Activated CD8-positive, alpha-beta memory T cell treated with anti-CD3 and anti-CD28 coated beads, Interleukin-2, amount 50 U/mL, for 1 hour (primary cell): Measurements from ENCODE around the gene SLC35B4.

Experiments used
- DNase-seq: peaks from one replicate; pipeline ENCODE4 v3.0.0-alpha.2; 2020; ENCODE audit errors: extremely low read depth

Gene SLC35B4

DNA sequence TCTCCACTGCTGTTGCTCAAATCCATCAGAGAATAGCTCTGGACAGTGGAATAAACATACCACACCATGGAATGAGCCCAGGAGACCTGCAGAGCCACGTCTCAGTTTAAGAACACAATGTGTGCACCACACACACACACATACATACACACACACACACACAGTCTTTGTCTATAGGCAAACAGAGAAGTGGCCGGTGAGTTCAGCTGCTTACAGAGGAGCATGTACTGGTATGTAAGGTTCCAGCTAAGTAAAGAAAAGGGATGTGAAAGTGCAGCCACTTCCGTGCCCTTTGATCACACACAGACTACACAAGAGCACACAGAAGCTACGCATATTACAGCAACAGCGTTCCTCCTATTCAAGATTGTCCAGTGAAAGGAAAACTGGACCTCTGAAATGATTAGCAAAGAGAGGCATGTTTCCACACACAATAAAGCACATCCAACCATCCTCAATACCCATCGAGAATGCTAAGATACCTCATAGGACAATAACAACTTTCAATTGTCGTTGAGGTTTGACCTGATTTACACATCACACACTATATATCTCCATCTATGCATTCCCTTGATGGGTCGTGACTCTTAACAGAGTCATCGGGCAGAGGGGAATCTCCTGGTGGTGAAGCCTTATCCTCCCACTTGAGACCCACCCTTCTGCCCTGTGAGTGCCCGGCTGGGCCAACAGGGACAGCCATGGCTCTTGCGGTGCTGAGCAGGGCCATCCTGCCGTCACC, 23.6 kb downstream of the SLC35B4 start:
- DNase-seq, result no peak

GRCh38 chr7:134290286-134290685, 26.4 kb downstream of the SLC35B4 start:
- DNase-seq, result no peak

DNA sequence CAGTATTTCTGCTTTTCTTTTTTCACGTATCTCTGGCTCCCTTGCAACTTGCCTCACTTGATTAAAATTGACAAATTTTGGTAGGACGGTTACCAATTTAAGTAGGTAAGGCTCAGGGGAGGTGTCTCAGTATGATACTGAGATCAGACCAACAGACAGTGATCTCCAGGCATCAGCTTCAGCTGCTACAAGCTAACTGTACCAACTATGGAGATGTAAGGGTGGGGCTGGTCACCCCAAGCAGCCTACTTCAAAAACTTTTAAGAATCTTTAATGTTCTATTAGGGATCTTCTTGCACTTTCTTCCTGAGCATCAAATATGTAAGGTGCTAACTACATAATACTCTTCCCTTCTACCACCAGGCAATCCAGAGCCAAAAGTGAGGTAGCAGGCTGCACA, 26.9 kb downstream of the SLC35B4 start:
- DNase-seq, result no peak

- no peak for DNase-seq
These were observed 27.3 kb downstream of the SLC35B4 start for GRCh38 chr7:134289423-134289822.

DNA sequence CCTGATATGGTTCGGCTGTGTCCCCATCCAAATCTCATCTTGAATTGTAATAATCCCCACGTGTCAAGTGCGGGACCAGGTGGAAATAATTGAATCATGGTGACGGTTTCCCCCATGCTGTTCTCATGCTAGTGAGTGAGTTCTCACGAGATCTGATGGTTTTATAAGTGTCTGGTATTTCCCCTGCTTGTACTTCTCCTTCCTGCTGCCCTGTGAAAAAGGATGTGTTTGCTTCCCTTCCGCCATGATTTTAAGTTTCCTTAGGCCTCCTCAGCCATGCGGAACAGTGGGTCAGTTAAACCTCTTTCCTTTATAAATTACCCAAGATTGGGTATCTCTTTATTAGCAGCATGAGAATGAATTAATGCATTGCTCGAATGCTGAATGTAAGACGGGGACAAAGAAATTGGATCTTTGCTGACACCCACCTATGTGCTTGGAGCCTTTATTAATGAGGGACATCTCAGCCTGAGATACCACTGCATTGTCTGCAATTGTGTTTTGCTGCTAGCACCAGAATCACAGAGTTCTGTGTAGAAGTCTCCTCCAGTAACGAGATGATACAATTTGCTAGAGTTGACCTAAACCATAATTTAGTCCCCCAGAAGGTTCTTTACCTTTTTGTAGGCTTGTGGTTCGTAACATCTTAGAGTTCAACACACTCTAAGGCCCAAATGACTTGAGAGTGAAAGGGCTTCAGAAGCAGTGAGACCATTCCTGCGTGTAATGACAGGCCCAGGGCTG, 28.6 kb downstream of the SLC35B4 start:
- no peak for DNase-seq

DNA sequence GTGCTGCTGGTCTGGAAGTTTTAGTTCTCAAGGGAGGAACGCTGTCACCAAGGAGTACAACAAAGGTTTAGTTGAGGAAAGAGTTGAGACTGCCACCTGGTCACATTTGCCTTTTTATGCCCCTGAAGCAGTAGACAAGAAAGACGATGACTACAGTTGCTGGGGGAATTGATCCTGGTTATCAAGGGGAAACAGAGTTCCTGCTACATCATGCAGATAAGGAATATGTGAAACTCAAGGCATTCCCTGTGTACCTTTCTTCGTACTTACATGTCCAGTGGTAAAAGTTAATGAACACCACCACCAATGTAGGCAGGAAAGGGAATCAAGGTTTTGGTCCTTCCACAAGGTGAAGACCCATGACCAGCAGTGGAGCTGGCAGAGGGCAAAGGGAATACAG, 31.8 kb downstream of the SLC35B4 start:
- no peak for DNase-seq

- DNase-seq, result no peak
These were observed 32.7 kb downstream of the SLC35B4 start for GRCh38 chr7:134284011-134284410.

GRCh38 chr7:134280508-134280907, 36.2 kb downstream of the SLC35B4 start:
- no peak for DNase-seq

DNA sequence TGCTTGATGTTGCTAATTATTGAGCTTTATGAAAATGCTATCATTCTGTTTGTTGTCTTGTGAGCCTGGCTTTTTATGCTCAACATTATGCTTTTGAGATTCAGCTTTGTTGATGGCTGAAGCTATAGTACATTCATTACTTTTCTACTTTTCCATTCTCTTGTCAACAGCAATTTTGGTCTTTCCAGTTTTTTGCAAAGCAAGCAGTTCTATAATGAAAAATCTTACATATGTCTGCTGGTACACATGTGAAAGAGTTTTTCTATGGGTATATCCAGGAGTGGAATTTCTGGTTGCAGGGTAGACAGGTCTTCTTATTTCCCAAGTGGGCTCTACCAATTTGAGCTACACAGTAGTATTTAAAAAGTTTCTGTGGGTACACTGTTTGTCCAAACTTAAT, 36.8 kb downstream of the SLC35B4 start:
- DNase-seq, result no peak

GRCh38 chr7:134279336-134279735, 37.4 kb downstream of the SLC35B4 start:
- DNase-seq, result no peak

GRCh38 chr7:134278502-134279153, 38.1 kb downstream of the SLC35B4 start:
- DNase-seq, result no peak

DNA sequence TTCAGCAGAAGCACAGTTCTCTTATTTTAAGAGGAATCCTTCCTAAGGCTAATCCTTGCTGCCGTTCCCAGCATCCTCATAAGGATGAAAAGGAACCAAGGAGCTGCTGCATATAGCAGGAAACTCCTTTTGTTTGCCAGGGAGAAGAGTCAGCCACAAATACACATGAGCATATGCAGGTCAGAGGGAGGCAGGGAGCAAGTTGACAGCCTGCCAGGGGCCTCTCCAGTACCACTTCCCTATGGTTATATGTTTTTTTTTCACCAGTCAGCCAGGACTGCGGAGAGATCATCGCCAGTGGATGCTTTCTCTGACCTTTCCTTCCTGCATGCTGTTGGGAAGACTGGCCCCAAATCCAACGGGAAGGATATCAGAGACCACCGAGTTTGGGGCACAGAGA, 39.8 kb downstream of the SLC35B4 start:
- no peak for DNase-seq

DNA sequence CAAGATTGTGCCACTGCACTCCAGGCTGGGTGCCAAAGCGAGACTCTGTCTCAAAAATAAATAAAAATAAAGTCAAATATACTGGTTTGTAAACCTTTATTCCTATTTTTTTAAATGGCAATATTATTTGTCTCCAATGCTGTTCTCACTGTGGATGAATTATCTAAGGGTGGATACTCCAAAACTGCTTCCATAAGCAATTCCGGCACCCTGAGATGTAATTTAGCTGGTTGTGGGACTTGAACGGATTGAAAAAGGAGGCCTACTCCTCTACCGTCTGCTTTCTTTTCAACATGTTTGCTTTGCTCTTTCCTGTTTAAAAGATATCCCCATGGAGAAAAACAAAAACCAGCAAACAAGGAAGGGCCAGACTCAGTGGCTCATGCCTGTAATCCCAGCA, 54.4 kb downstream of the SLC35B4 start:
- DNase-seq, result no peak

DNA sequence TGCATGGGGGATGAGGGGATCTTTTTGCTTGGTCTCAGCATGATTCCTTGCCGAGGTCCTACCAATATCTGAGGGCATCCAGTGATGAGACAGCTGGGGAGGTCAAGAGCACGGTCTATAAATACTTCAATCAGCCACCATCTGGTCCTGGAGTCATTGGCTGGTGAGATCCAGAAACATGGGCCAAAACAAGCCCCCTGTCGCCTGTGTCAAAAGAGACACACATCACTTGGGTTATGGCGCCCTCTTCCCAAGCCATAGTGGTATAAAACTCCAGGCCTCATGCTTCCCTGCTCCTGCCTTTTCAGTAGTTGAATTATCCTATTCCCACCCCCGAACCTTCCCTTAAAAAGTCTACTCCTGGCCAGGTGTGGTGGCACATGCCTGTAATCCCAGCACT, 60.9 kb downstream of the SLC35B4 start:
- no peak for DNase-seq

GRCh38 chr7:134254311-134254710, 62.4 kb downstream of the SLC35B4 start:
- no peak for DNase-seq

GRCh38 chr7:134248196-134248595, 68.5 kb downstream of the SLC35B4 start:
- no peak for DNase-seq

GRCh38 chr7:134246761-134247160, 70.0 kb downstream of the SLC35B4 start:
- no peak for DNase-seq

DNA sequence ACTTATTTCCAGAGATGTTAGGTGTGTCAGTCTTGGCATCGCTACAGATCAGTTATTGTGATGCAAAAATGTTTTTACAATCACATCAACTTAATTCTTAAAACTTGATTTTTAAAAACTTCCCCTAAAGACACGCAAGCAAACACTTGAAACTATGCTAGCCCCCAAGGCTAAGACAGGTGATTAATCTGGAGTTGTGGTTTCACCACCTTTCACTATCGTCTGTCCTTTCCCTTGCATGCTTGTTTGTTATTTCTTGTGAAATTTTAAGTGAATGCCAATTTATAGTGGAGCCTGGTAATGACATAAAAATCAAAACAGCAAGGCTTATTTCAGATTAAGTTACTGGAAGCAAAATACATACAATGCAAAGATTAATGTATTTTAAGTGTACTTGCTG, 70.4 kb downstream of the SLC35B4 start:
- no peak for DNase-seq

DNA sequence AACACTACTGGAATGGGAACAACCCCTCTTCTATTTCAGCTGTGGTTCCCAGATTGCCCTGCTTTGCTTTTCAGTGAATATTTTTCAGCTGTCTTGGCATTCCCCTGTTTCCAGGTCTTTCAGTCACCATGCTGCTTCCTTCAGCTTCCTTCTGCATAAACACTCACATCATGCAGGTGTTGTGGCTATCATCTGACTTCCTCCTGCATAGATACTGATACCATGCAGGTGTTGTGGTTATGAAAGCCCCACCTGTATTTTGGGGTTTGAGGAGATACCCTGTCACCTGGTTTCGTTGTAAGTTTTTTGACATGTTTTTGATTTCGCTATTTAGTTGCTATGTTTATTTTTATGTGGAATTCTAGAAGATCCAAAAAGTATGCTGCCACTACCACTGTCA, 71.5 kb downstream of the SLC35B4 start:
- DNase-seq, result no peak
